ENCODE measurements around the gene SAP25.

SAP25 gene

GRCh38 chr7:100590077-100590737 is 16.5 kb upstream of the SAP25 start:
- Histone ChIP-seq H3K27ac (ENCODE audit: low read length) (no peak overlapping the region), H3K4me1 (ENCODE audit: control insufficient read depth, insufficient read depth, low read length) (peaks cover 12% of the 10 kb centered on the region), H3K36me3 (ENCODE audit: control insufficient read depth in 2 of 2, insufficient read depth in 2 of 2, low read length in 2 of 2) (no peaks in the 10 kb centered on the region), H3K27me3 (ENCODE audit: control insufficient read depth in 1 of 2, insufficient read depth in 2 of 2, low read length in 2 of 2) (peaks cover 0 to 6% of the 10 kb centered on the region in 2 donors), H3K9ac (ENCODE audit: low read length in 2 of 2) (peak overlapping the region; percentile 1 to 29), H3K9me3 (ENCODE audit: control insufficient read depth in 2 of 2, low read length in 2 of 2) (no peaks in the 10 kb centered on the region), H3K4me3 (ENCODE audit: low read length in 2 of 2) (peak overlapping the region in 1 of 2 donors; percentile 54)

- Histone ChIP-seq H3K4me1 (ENCODE audit: control insufficient read depth, insufficient read depth, low read length) (peaks cover 20% of the 10 kb centered on the region), H3K9ac (ENCODE audit: low read length in 2 of 2) (peak overlapping the region in 1 of 2 donors; percentile 1), H3K27ac (ENCODE audit: low read length) (no peak overlapping the region), H3K9me3 (ENCODE audit: control insufficient read depth in 2 of 2, low read length in 2 of 2) (no peaks in the 10 kb centered on the region), H3K27me3 (ENCODE audit: control insufficient read depth in 1 of 2, insufficient read depth in 2 of 2, low read length in 2 of 2) (peaks cover 0 to 6% of the 10 kb centered on the region in 2 donors), H3K36me3 (ENCODE audit: control insufficient read depth in 2 of 2, insufficient read depth in 2 of 2, low read length in 2 of 2) (no peaks in the 10 kb centered on the region), H3K4me3 (ENCODE audit: low read length in 2 of 2) (peak overlapping the region in 1 of 2 donors; percentile 54)
These were observed 15.7 kb upstream of the SAP25 start for GRCh38 chr7:100589341-100589947.

- peaks cover 28% of the 10 kb centered on the region for H3K4me1 ChIP-seq (ENCODE audit: control insufficient read depth, insufficient read depth, low read length)
- no peaks in the 10 kb centered on the region for H3K36me3 ChIP-seq (ENCODE audit: control insufficient read depth in 2 of 2, insufficient read depth in 2 of 2, low read length in 2 of 2)
- H3K27me3 ChIP-seq (ENCODE audit: control insufficient read depth in 1 of 2, insufficient read depth in 2 of 2, low read length in 2 of 2) = peaks cover 0 to 6% of the 10 kb centered on the region in 2 donors
- no peak overlapping the region for H3K27ac ChIP-seq (ENCODE audit: low read length)
- H3K4me3 ChIP-seq (ENCODE audit: low read length in 2 of 2) = no peak overlapping the region
- H3K9me3 ChIP-seq (ENCODE audit: control insufficient read depth in 2 of 2, low read length in 2 of 2) = no peaks in the 10 kb centered on the region
- H3K9ac ChIP-seq (ENCODE audit: low read length in 2 of 2) = no peak overlapping the region
These were observed 14.7 kb upstream of the SAP25 start for GRCh38 chr7:100588438-100588837.

GRCh38 chr7:100586266-100587025 is 12.7 kb upstream of the SAP25 start, which contains the start of gene FBXO24:
Gene FBXO24 (plus strand): TSS chr7:100586328. CDS start chr7:100586626, 298 bp downstream.
- peaks cover 35% of the 10 kb centered on the region for H3K4me1 ChIP-seq (ENCODE audit: control insufficient read depth, insufficient read depth, low read length)
- peaks cover 0 to 6% of the 10 kb centered on the region in 2 donors for H3K27me3 ChIP-seq (ENCODE audit: control insufficient read depth in 1 of 2, insufficient read depth in 2 of 2, low read length in 2 of 2)
- H3K9me3 ChIP-seq (ENCODE audit: control insufficient read depth in 2 of 2, low read length in 2 of 2) = no peaks in the 10 kb centered on the region
- H3K4me3 ChIP-seq (ENCODE audit: low read length in 2 of 2) = peak within 1 kb of the TSS; percentile 90 to 94
- peaks cover 3 to 11% of the 10 kb centered on the region in 2 donors for H3K36me3 ChIP-seq (ENCODE audit: control insufficient read depth in 2 of 2, insufficient read depth in 2 of 2, low read length in 2 of 2)
- peak within 1 kb of the TSS; percentile 82 for H3K27ac ChIP-seq (ENCODE audit: low read length)
- peak within 1 kb of the TSS; percentile 82 to 85 for H3K9ac ChIP-seq (ENCODE audit: low read length in 2 of 2)

- no peaks in the 10 kb centered on the region for H3K9me3 ChIP-seq (ENCODE audit: control insufficient read depth in 2 of 2, low read length in 2 of 2)
- peaks cover 32% of the 10 kb centered on the region for H3K4me1 ChIP-seq (ENCODE audit: control insufficient read depth, insufficient read depth, low read length)
- H3K4me3 ChIP-seq (ENCODE audit: low read length in 2 of 2) = peak within 1 kb of the TSS; percentile 90 to 94
- peak within 1 kb of the TSS; percentile 82 to 85 for H3K9ac ChIP-seq (ENCODE audit: low read length in 2 of 2)
- H3K27ac ChIP-seq (ENCODE audit: low read length) = peak within 1 kb of the TSS; percentile 82
- peaks cover 11 to 19% of the 10 kb centered on the region in 2 donors for H3K36me3 ChIP-seq (ENCODE audit: control insufficient read depth in 2 of 2, insufficient read depth in 2 of 2, low read length in 2 of 2)
- H3K27me3 ChIP-seq (ENCODE audit: control insufficient read depth in 1 of 2, insufficient read depth in 2 of 2, low read length in 2 of 2) = peaks cover 0 to 4% of the 10 kb centered on the region in 2 donors
These were observed 12.0 kb upstream of the SAP25 start, which contains the start of gene LRCH4 for GRCh38 chr7:100585511-100586265. Gene LRCH4 (minus strand): TSS chr7:100586129. CDS start chr7:100586100, 29 bp downstream.

- Histone ChIP-seq H3K27me3 (ENCODE audit: control insufficient read depth in 1 of 2, insufficient read depth in 2 of 2, low read length in 2 of 2) (no peaks in the 10 kb centered on the region), H3K36me3 (ENCODE audit: control insufficient read depth in 2 of 2, insufficient read depth in 2 of 2, low read length in 2 of 2) (peaks cover 19 to 27% of the 10 kb centered on the region in 2 donors), H3K4me1 (ENCODE audit: control insufficient read depth, insufficient read depth, low read length) (peaks cover 32% of the 10 kb centered on the region), H3K27ac (ENCODE audit: low read length) (peak overlapping the region; percentile 76), H3K9ac (ENCODE audit: low read length in 2 of 2) (peak overlapping the region; percentile 82 to 85), H3K4me3 (ENCODE audit: low read length in 2 of 2) (peak overlapping the region; percentile 90 to 94), H3K9me3 (ENCODE audit: control insufficient read depth in 2 of 2, low read length in 2 of 2) (no peaks in the 10 kb centered on the region)
These were observed 11.2 kb upstream of the SAP25 start for GRCh38 chr7:100584683-100585510.

GRCh38 chr7:100584054-100584682 is 10.5 kb upstream of the SAP25 start:
- H3K9me3 ChIP-seq (ENCODE audit: control insufficient read depth in 2 of 2, low read length in 2 of 2) = no peaks in the 10 kb centered on the region
- H3K4me3 ChIP-seq (ENCODE audit: low read length in 2 of 2) = peak overlapping the region; percentile 90 to 94
- H3K27ac ChIP-seq (ENCODE audit: low read length) = no peak overlapping the region
- H3K36me3 ChIP-seq (ENCODE audit: control insufficient read depth in 2 of 2, insufficient read depth in 2 of 2, low read length in 2 of 2) = peaks cover 22 to 32% of the 10 kb centered on the region in 2 donors
- peak overlapping the region; percentile 82 to 85 for H3K9ac ChIP-seq (ENCODE audit: low read length in 2 of 2)
- peaks cover 28% of the 10 kb centered on the region for H3K4me1 ChIP-seq (ENCODE audit: control insufficient read depth, insufficient read depth, low read length)
- H3K27me3 ChIP-seq (ENCODE audit: control insufficient read depth in 1 of 2, insufficient read depth in 2 of 2, low read length in 2 of 2) = no peaks in the 10 kb centered on the region

GRCh38 chr7:100583132-100584053 is 9.7 kb upstream of the SAP25 start:
- H3K4me1 ChIP-seq (ENCODE audit: control insufficient read depth, insufficient read depth, low read length) = peaks cover 26% of the 10 kb centered on the region
- H3K4me3 ChIP-seq (ENCODE audit: low read length in 2 of 2) = peak overlapping the region; percentile 34 to 62
- H3K9ac ChIP-seq (ENCODE audit: low read length in 2 of 2) = peak overlapping the region; percentile 16 to 51
- peaks cover 22 to 40% of the 10 kb centered on the region in 2 donors for H3K36me3 ChIP-seq (ENCODE audit: control insufficient read depth in 2 of 2, insufficient read depth in 2 of 2, low read length in 2 of 2)
- H3K27me3 ChIP-seq (ENCODE audit: control insufficient read depth in 1 of 2, insufficient read depth in 2 of 2, low read length in 2 of 2) = no peaks in the 10 kb centered on the region
- no peak overlapping the region for H3K27ac ChIP-seq (ENCODE audit: low read length)
- no peaks in the 10 kb centered on the region for H3K9me3 ChIP-seq (ENCODE audit: control insufficient read depth in 2 of 2, low read length in 2 of 2)

All from stomach smooth muscle (tissue), 2 donors.